Stimulated activated naive CD8-positive, alpha-beta T cell treated with anti-CD3 and anti-CD28 coated beads, Interleukin-15, Interleukin-2, amounts not matched to agents 100 U/mL and 50 U/mL, for 24 hours (primary cell): ENCODE results near the gene PDXDC1.
"Not testable (repeated sequence)": the region's sequence is repeated elsewhere in the genome, so short reads cannot be mapped to it uniquely, and the experiment has no call there.

ENCODE experiments used
- ATAC-seq: fragments of 150-1000 bp; cut with Tn5 transposase; one replicate; pipeline ENCODE4 v1.10.0; 2021
- DNase-seq: peaks from one replicate; pipeline ENCODE4 v3.0.0; 2021

PDXDC1 gene

GRCh38 chr16:15134752-15135482 is 160.1 kb downstream of the PDXDC1 start:
- not testable (repeated sequence) for ATAC-seq, DNase-seq

DNA sequence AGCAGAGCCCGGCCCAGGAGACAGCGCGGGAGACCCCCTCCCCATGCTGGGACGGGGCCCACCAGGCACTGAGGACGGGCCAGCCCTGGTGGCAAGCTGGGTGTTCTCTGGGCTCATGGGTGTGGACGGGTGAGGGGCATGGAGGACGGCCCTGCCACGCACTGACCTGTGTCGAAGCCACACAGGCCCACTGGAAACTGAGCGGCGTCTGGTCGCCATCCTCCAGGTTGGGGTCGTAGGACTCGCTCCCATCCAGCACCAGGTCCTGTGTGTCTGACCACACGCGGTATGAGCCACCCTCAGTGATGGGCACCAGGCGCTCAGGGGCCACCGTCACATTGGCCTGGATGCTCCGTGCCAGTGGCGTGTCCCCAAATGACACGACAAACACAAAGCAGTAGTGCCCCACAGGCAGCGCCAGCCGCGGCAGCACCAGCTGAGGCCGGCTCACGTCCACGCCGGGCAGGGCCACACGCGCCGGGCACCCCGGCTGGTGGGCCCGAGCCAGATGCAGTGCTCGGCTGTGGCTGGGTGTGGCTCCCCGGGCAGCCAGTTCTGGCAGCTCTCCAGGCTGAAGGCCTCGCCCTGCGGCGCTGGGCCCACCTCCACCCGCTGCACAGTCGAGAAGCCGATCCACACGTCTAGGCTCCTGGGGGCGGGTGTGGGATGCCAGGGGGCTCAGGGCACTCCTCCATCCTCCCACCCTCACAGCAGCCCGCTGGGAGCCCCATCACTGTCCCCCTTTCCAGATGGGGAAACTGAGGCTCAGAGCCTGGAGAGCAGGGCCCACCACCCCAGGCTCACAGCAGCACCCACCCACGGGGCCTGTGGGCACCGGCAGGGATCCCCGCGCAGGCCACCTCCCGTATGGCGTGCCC is 160.9 kb downstream of the PDXDC1 start:
- not testable (repeated sequence) for DNase-seq, ATAC-seq

DNA sequence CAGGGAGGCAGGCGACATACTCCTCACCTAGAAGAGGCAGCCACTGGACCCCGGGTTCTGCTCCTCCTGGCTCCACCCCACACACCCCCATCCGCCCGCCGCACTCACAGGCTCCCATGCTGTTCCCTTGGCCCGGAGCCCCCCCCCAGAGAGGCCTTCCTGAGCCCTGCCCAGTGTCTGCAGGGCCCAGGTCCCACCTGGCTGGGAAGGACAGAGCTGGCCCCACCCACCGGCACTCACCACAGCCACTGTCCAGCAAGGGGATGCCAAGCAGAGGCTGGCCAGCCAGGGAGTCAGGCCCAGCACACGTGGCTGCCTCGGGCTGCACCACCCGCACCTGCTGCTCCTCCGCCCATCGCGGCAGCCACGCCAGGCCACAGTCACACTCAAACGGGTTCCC is 162.7 kb downstream of the PDXDC1 start:
- ATAC-seq, DNase-seq: not testable (repeated sequence)

DNA sequence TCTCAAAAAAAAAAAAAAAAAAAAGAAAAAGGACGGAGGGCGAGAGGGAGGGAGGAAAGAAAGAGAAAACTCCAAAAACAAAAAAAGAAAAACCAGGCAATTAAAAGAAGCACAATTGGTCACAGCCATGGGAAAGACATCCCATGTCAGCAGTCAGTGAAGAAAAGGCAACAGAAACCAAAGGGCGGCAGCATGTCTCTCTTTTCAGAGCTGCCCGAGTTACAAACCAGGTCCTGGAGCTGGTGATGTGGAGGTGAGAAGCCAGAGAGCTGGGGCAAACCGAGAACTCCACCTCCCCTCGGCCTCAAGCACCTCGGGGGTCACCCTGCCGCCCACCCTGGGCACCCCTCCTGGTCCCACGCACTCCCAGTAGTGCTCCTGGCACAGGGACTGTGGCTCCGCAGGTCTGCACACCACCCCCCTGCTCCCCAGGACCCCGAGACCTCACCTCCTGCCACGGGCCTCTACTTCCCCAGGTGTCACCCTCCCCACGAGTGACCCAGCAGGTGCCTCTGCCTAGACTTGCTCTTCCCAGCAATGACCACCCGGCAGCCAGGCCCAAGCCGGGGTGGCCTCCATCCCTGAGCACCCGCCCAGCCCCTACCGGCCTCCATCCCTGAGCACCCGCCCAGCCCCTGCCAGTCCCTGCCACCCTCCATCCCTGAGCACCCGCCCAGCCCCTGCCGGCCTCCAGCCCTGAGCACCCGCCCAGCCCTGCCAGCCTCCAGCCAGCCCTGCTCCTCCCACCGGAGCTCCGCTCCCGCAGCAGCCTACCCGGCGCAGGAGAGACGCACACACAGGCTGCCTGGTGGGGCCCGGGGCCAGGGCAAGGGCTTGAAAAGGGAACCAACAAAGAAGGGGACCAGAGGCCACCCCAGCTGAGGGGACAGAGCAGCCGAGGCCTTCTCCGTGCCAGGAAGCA is 165.9 kb downstream of the PDXDC1 start:
- DNase-seq, ATAC-seq: not testable (repeated sequence)

- no peak for ATAC-seq
- DNase-seq: no peak
Observed at GRCh38 chr16:15141586-15141985, 166.8 kb downstream of the PDXDC1 start.

DNA sequence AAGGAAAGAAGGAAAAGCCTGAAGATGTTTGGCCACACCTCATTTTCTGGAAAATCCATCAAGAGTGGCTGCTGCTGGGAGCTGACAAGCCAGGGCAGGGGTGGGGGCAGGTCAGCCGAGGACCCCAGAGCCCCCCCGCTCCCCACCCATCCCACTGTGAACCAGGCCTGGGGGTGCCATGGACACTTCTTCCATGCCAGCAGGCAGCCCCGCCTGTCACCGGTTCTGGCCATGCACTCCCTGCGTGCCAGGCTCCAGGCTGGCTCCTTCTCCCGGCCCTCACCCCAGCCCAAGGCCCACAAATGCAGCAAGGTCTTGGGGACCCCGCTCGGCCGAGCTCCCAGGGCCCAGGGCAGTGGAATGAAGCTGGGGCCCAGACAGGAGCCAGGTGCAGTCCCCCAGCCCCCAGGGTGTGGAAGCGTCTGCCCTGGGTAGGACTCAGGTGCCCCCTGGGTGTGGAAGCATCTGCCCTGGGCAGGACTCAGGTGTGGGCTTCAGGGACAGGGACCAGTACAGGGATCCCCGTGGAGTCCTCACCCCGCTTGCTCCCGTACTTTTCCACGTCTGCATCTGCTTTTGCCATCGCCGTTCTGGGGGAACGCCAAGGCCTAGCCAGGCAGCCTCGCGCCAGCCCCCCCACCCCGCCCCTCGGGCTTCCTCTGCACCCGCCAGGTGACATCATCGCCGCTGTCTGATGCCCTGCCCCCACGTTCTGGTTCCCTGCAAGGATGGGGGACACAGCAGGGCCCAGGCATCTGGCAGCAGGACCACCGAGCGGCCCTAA is 167.5 kb downstream of the PDXDC1 start:
- DNase-seq, ATAC-seq: not testable (repeated sequence)

- ATAC-seq, DNase-seq: not testable (repeated sequence)
Observed at GRCh38 chr16:15142891-15143600, 168.2 kb downstream of the PDXDC1 start.

DNA sequence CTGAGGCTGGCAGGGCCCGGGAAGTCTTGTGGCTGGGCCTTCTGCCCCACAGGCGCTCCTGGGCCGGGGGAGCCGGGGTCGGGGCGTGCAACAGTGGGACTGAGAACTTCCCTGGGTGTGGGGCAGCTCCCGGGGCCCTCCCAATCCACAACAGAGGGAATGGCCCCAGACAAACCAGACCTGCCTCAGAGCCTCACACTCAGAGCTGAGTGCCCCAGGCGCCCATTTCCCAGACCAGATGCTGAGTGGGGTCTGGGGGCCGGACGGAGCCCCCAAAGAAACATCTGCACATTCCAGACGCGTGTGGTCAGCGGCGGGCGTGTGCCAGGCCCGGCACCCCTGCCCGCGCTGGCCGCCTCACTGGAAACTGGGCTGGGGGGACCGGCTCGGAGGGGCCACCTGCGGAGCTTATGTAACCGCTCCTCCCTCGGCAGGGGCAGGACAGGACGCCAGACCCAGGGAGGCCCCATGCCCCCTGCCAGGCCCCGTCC is 168.8 kb downstream of the PDXDC1 start:
- not testable (repeated sequence) for ATAC-seq

DNA sequence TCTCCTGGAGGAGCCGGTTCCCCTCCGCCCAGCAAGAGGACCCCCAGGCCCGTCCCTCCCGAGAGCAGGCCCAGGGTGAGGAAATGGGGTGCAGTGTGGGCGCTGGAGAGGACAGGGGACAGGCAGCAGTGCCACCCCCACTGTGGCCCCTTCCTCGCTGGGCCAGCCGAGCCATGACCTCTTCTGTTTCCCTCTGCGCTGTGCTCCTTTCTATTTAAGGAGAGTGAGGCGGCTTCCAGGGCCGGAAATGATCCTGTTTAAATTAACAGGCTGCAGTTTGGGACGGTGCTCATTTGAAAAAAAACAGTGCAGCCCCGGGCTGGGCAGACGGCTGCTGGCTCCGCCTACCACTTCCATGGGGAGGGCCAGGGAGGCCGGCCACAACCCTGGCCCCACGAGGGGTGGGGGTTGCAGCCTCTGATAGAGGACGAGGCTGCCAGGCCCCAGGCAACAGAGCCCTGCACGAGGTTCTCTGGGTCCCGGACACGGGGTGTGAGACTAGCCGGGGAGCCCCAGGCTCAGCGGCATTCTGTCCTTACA is 169.3 kb downstream of the PDXDC1 start:
- ATAC-seq, DNase-seq: not testable (repeated sequence)

More for the DNA sequence above, 168.8 kb downstream of the PDXDC1 start:
- DNase-seq: not testable (repeated sequence)

GRCh38 chr16:15144781-15145417 is 170.1 kb downstream of the PDXDC1 start:
- not testable (repeated sequence) for DNase-seq

GRCh38 chr16:15145418-15146263 is 170.8 kb downstream of the PDXDC1 start:
- DNase-seq, ATAC-seq: not testable (repeated sequence)

More at GRCh38 chr16:15144781-15145417, 170.1 kb downstream of the PDXDC1 start:
- not testable (repeated sequence) for ATAC-seq

- not testable (repeated sequence) for ATAC-seq, DNase-seq
Observed at GRCh38 chr16:15146264-15146662, 171.4 kb downstream of the PDXDC1 start.

DNA sequence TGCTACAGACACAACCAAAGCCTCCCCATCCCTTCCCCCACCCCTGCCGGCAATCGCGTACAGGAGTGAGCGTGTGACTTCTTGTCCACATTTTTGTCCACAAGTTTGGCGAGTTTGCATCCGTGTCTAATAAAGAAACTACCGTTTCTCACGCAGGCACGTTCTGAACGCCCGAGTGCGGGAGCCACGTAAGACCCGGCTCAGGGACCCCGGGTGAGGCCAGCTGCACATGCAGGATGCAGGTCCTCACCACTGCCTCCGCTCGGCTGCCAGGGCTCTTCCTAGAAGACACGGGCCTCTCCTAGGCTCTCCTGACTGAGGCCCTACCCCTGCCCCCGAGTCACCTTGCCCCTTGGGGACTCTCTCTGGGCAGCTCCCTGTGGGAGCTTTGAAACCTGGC is 174.0 kb downstream of the PDXDC1 start:
- ATAC-seq, DNase-seq: not testable (repeated sequence)

- not testable (repeated sequence) for DNase-seq, ATAC-seq
Observed at GRCh38 chr16:15149260-15149659, 174.4 kb downstream of the PDXDC1 start.

DNA sequence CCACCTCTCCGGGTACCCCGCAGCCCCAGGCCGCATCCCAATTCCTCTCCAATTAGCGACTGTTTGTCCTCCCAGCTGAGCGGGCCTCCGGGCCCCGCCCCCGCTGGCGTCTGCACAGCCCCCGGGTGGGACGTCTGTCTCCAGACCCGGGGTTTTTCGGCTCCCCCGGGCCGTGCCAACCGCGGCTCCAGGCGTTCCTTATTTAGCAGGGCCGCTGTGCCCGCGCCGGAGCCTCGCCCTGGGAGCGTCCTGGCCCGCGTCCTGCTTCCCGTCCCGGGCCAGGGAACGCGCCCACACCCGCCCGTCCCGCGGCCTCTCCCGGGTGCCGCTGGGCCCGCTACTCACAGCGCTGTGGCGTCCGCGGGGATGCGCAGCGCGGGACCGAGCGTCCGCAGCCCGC is 179.2 kb downstream of the PDXDC1 start:
- not testable (repeated sequence) for ATAC-seq
- DNase-seq: peak; percentile 32

GRCh38 chr16:15154650-15155562 is 180.1 kb downstream of the PDXDC1 start:
- peak; percentile 92 for ATAC-seq

GRCh38 chr16:15157644-15158043 is 182.8 kb downstream of the PDXDC1 start:
- DNase-seq, ATAC-seq: not testable (repeated sequence)

More at GRCh38 chr16:15154650-15155562, 180.1 kb downstream of the PDXDC1 start:
- peak; percentile 87 for DNase-seq
